Astrocyte (in vitro differentiated cells and primary cell): ENCODE data around the gene ISCU. TPM values are rescaled to one million over a fixed set of nuclear protein-coding genes. Genes with fewer than 3 reads are reported as not detected.

Experiments used
- total RNA-seq: library from RNA; stranded (reverse); gene quantifications from 2 replicates; pipeline ENCODE4 v1.2.1, GENCODE V29; 2021

Gene ISCU
- total RNA-seq, 1 donor from 2014 or later = 124 TPM

Other genes starting within 250 kb of the ISCU start
- 0.57 and 2.2 TPM in 2 replicates for gene CMKLR1, start 223.3 kb upstream of the ISCU start, total RNA-seq
- gene FICD, start 47.3 kb upstream of the ISCU start, total RNA-seq = 3.5 and 4.7 TPM in 2 replicates
- gene SART3, start 1.4 kb upstream of the ISCU start, total RNA-seq = 39.9 and 48.4 TPM in 2 replicates
- 0.91 and 1.8 TPM in 2 replicates for gene TMEM119, start 35.5 kb downstream of the ISCU start, total RNA-seq
- gene SELPLG, start 71.3 kb downstream of the ISCU start, total RNA-seq = 4.9 and 5.8 TPM in 2 replicates
- gene CORO1C, start 168.9 kb downstream of the ISCU start, total RNA-seq = 364 and 391 TPM in 2 replicates